ENCODE measurements around the gene SSU72.

DNA sequence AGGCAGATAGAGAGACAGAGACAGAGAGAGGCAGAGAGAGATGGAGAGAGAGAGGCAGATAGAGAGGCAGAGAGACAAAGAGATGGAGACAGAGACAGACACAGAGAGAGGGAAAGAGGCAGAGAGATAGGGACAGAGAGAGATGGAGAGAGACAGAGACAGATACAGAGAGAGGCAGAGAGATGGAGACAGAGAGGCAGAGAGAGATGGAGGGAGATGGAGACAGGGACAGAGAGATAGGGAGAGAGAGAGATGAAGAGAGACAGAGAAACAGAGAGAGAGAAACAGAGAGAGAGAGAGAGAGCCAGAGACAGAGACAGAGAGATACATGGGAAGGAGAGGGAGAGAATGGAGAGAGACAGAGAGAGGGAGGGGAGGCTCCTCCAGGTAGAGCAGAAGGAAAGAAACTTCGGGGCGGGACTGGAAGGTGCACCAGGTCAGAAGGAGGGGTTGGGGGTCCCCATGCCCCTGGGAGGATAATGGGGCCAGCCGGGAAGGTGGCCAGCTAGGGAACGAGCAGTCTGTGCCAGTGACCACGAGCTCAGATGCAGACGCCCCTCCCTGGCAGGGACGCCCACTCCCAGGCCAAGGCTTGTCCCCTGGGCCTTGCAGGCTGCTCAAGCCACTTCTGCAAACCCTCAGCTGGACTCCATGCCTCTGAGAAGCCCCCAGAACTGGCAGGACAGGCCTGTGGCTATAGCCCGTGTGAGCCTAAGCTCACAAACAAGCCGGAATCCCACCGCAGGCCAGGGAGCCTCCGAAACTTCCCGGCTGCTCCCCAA, 22.0 kb upstream of the SSU72 start:
- TF ChIP-seq, protein P1, sequence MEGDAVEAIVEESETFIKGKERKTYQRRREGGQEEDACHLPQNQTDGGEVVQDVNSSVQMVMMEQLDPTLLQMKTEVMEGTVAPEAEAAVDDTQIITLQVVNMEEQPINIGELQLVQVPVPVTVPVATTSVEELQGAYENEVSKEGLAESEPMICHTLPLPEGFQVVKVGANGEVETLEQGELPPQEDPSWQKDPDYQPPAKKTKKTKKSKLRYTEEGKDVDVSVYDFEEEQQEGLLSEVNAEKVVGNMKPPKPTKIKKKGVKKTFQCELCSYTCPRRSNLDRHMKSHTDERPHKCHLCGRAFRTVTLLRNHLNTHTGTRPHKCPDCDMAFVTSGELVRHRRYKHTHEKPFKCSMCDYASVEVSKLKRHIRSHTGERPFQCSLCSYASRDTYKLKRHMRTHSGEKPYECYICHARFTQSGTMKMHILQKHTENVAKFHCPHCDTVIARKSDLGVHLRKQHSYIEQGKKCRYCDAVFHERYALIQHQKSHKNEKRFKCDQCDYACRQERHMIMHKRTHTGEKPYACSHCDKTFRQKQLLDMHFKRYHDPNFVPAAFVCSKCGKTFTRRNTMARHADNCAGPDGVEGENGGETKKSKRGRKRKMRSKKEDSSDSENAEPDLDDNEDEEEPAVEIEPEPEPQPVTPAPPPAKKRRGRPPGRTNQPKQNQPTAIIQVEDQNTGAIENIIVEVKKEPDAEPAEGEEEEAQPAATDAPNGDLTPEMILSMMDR (IDR thresholded peaks at IDR 0.05), result no peak
- TF ChIP-seq EP300 (IDR thresholded peaks at IDR 0.05) (no peak), POLR2A (IDR thresholded peaks at IDR 0.05) (no peak)

Measured in stomach (tissue), 4 donors.